Activated T-cell treated with anti-CD3 and anti-CD28 coated beads for 48 hours (primary cell): Measurements from ENCODE around the gene CFAP97D2.
"Not testable (repeated sequence)": the region's sequence is repeated elsewhere in the genome, so short reads cannot be mapped to it uniquely, and the experiment has no call there.

Experiments used
- DNase-seq: peaks from one replicate; pipeline ENCODE4 v3.0.0-alpha.2; 2020; ENCODE audit warnings: low read depth

CFAP97D2 gene

DNA sequence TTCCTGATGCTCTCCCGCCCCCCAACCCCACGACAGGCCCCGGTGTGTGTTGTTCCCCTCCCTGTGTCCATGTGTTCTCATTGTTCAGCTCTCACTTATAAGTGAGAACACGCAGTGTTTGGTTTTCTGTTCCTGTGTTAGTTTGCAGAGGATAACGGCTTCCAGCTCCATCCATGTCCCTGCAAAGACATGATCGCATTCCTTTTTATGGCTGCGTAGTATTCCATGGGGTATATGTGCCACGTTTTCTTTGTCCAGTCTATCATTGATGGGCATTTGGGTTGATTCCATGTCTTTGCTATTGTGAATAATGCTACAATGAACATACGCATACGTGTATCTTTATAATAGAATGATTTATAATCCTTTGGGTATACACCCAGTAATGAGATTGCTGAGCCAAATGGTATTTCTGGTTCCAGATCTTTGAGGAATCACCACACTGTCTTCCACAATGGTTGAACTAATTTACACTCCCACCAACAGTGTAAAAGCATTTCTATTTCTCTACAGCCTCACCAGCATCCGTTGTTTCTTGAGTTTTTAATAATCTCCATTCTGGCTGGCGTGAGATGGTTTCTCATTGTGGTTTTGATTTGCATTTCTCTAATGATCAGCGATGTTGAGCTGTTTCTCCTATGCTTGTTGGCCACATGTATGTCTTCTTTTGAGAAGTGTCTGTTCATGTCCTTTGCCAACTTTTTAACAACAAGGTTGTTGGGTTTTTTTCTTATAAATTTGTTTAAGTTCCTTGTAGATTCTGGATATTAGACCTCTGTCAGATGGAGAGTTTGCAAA, 20.0 kb upstream of the CFAP97D2 start:
- not testable (repeated sequence) for DNase-seq

DNA sequence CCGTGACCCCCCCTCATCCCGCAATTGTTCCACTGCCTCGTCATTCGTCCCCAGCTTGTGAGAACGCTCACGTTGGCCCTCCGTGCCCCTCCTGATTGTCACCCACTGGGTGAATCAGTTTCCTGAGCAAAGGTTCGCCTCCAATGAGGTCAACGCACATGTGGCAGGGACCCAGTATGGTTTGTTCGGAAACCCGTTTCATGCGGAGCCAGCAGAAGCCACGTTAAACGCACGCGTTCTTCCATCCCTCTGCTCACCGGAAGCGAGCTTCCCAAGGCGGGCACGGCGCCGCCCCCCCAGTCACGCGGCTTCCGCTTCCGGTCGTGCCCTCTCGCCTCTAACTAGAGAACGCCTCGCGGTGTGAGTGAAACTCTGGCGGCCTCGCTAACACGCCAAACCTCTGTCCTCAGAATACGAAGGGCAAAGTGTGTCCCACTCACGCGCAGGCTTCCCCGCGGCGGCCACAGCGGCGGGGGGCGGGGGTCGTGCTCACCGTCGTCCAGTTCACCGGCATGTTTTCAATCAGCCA, 18.0 kb upstream of the CFAP97D2 start:
- DNase-seq = no peak

DNA sequence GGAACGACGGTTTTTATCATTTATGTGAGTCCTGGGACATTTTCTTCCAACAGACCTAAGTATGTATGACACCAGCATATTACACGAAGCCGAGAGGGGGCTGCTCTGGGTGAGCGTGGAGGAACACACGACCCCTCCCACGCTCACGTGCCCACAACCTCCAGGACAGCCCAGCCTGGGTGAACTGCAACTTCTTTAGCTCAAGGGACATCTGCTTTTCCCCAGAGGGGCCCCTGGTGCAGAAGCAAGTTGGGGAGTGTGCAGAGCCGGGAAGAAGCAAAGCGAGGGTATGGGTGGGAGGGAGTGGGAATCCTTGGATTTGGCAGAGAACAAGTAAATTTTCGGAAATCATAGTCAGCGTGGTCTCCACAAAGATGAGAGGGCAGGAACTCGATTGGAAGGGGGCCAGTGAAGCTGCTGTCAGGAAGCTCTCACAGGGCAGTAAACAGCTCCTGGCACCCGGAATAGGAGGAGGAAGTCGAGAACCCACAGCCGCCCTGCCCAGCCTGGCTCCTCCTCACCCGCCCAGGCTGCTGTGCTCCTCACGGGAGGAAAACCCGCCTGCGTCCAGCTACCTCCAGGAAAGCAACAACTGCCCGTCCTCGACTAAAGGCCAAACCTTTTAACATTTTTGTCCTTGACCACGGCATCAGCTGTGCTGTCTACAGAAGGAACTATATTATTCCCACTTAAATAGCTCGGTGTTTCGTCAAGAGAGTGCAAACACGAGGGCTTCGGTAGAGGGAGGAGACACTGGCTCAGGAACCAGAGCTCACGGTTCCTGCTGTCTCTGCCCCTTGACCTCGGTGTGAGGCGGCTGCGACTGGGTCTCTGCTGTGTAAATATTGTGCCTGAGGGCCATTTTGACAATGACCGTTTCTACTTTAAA, 17.2 kb upstream of the CFAP97D2 start:
- no peak for DNase-seq

DNA sequence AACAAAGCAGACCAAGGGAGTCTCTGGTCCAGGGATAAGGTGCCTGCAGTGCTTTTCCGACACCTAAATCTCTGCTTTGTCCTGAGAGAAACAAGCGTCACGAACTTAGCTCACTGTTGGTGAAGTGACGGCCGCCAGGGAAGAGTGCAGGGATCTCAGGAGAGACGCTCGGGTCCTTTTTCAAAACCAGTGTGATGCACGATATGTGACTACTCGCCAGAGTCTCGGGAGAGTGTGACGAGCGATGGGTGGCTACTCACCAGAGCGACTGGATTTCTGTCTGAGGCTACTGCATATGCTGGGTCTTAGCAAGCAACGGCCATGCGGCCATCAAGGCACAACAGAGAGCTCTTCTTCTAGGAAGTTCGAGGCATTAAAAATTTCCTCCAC, 16.5 kb upstream of the CFAP97D2 start:
- no peak for DNase-seq

DNA sequence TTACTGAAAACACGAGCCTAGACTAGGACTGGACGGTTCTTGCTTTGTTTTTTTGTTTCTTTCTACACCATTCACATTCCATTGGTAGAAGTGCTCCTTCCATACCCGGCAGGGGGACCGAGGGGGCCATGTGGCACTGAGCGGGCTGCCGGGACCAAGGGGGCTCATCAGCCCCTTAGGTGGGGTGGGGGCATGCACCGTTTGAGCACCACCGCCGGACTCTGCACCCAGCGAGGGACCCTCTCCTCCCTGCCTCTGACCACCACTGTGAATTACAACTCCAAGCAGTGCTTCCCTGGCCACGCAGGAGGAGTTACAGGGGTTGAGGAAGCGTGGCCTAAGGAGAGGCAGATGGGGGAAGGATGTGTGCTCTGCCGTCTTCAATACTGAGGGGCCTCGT, 15.0 kb upstream of the CFAP97D2 start:
- no peak for DNase-seq

DNA sequence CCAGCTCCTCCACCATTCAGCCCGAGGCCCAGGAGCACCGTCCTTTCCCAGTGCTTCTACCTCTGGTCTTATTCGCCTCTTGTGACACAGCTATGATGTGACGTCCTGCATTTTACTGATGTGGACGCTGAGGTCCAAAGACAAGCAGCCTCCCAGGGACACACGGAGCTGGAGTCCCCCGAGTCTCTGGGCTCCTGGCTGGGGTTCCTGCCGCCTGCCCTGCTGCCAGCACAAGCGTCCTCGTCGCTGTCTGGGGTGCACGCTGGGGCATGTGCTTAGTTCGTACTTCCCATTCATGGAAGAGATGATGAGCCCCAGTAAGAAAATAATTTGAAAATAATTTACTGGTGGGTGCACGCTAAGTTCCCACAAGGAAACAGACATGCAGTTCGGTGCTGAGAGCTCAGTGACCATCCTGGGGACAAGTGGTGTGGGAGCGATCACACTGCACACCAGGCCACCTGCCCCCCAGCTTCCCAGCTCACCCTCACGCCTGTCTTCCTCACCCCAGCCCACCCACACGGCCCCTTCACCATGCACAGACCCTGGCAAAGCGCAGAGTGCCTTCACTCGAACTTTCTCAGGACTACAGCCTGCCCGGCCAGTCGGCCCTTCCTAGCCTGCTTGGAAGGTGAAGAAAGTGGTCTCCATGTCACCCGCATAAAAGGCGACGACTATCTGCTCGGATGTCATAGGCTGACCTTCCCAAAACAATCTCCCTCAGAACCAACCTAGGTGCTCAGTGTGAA, 14.2 kb upstream of the CFAP97D2 start:
- DNase-seq = no peak

DNA sequence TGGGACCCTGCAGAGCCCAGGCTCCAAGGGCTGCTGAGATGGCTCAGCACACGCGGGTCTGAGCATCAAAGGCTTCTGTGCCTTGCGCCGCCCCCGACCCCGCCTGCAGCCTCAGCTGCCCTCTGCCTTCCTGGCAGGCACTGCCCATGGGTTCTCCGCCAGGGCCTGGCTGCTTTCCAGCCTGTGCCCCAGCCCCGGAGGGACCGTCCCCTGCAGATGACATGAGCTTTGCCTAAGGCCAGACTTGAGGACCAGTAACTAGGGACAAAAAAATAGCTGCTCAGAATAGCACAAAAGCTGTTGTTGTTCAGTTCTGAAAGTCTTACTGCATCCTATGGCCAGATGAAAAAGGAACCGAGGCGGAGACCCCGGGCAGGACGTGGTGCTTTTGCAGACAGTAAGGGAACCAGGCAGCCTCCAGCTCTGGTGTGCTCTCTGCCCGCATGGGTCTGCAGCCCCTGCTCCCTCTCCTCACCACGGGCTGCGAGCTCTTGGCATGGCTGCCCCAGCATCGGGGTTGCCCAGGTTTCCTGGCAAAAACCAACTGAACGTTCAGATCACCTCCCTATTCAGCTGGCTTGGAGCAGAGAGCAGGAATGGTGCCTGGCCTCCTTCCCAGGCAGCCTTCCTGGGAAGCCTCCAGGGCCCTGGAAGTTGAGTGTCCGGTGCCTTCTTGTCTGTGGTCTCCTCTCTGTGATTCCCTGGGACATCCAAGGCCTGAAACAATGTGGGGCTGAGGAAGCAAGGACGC, 12.5 kb upstream of the CFAP97D2 start:
- no peak for DNase-seq

DNA sequence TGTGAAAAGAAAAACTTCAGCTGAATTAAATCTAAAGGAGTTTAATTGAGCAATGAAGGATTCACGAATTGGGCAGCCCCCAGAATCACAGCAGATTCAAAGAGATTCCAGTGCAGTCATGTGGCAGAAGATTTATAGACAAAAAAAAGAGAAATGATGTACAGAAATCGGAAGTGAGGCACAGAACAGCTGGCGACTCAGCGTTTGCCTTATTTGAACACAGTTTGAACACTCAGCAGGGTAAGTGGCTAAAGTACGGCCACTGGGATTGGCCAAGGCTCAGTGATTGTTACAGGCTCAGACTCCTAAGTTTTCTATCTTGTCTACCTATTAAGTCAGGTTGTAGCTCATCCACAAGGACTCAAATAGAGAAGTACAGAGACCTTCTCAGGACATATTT, 11.6 kb upstream of the CFAP97D2 start:
- DNase-seq = no peak

DNA sequence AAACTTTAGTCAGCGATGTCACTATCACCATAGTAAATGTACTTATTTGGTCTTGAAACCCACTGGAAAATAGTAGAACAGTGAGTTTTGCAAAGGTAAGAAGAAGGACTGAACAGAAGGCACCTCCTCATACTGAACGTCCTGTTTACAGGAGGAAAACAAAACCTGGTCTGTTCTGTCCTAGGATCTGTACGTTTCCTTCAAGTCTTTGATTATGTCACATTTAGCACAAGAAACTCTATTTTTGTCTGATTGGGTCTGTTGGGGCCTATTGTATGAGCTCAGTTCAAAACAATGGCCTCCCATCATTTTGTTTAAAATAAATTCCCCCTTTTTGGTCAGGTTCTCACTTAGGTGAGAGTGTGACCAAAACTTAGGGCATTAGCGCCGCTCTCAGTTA, 11.2 kb upstream of the CFAP97D2 start:
- no peak for DNase-seq

DNA sequence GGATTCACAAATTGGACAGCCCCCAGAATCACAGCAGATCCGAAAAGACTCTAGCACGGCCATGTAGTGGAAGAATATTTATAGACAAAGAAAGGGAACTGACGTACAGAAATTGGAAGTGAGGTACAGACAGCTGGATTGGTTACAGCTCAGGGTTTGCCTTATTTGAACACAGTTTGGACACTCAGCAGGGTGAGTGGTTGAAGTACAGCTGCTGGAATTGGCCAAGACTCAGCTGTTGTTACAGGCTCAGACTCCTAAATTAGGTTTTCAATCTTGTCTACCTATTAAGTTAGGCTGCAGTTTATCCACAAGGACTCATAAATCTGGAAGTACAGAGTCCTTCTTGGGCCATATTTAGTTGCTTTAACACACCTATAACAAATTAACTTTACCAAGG, 5.8 kb upstream of the CFAP97D2 start:
- no peak for DNase-seq

DNA sequence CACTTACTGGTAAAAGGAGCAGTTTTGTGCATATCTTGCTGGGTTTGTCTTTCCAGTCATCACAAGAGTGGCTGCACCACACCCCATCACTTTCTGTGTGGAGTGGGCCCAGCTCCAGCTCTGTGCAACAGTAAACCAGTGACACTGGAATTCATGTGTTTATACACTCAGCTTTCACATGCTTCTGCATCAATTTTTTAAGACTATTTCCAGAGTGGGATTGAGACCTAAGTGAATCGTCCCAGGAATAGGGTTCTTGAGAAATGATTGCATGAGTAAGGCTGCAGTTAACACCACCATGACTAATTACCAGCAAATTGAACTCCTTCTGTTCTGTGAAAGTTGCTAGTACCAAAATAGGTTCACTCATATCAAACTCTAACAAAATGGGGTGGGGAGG, 5.3 kb upstream of the CFAP97D2 start:
- DNase-seq = no peak

DNA sequence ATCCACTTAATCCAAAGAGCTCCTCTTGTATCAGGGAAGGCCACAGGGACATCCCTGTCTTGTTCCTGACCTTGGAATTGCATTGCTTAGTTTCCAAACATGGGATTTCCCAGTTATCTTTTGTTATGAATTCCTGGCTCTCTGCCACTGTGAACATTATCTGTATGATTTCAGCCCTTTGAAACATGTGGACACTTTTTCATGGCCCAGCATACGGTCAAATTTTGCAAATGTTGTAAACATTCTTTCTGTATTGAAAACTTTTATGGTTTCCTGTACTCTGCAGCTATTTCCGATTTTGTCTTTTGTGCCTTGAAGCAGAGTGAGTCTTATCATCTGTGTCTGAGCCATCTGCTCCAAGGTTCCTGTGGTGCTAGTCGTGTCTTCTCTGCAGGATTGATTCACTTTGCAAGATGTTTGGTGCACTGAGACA, 4.5 kb upstream of the CFAP97D2 start:
- no peak for DNase-seq

DNA sequence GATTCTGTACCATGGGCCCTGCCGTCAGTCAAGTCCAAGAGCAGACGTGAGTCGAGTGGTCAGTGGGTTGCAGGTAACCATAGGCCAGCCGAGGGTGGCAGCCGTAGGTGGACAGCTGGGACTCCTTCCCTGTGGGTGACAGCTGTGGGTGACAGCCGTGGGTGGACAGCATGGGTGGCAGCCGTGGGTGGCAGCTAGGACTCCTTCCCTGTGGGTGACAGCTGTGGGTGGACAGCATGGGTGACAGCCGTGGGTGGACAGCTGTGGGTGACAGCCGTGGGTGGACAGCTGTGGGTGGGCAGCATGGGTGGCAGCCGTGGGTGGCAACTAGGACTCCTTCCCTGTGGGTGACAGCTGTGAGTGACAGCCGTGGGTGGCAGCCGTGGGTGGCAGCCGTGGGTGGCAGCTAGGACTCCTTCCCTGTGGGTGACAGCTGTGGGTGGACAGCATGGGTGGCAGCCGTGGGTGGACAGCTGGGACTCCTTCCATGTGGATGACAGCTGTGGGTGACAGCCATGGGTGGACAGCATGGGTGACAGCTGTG, 2.6 kb upstream of the CFAP97D2 start:
- DNase-seq = not testable (repeated sequence)

DNA sequence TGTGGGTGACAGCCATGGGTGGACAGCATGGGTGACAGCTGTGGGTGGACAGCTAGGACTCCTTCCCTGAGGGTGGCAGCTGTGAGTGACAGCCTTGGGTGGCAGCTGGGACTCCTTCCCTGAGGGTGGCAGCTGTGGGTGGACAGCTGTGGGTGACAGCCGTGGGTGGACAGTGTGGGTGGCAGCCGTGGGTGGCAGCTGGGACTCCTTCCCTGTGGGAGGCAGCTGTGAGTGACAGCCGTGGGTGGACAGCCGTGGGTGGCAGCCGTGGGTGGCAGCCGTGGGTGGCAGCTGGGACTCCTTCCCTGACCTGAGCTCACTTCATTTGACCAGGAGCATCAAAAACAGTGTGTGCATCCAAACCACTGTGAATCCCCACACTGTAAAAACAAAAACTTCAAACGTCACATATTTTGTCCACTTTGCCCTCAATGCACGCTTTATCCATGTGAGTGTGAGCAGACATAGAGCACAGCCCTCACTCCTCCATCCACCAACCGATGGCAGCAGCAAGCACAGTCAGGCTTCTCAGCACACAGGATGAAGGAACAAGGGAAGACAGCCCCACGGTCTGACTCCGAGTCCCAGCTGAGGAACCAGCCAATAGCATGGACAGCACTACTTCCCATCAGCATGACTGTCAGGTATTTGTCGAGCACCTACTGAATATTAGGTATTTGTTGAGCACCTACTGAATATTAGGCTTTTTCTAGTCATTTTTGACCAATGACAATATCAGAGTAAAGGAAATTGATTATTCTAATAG, 1.6 kb upstream of the CFAP97D2 start:
- no peak for DNase-seq

DNA sequence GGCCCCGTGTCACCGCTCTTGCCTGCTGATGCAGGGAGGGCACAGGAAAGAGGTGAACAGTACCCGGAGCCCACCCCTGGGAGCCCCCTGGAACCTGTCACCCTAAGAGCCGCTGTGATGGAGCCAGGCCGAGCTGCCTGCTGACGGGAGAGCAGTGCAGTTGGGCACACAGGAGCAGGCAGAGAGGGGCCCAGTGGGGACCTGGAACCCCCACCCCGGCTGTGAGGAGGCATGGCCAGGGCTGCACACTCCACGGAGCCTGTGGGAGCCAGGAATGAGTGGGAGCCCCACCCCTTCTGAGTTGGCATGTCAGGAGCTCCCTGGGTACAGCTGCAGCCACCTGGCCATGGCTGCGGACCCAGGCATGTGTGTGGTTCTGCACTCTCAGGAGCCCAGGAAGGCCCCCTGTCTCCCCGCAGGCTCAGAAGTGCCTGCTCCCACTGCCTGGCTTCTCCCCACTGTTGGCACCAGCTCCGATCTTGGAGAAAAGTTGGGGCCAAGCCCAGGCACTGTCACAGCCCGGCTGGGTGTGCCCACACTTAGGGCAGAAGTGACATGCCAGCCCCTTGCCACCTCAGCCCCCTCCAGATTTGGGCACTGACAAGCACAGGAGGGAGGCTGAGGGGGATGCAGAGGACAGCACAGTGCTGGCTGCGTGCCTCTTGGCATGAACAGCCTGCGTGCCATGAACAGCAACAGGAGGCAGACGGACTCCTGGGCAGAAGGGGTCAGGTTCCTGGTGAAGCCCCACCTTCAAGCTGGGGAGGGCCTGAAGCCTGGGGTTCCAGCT, 6.3 kb downstream of the CFAP97D2 start:
- no peak for DNase-seq

DNA sequence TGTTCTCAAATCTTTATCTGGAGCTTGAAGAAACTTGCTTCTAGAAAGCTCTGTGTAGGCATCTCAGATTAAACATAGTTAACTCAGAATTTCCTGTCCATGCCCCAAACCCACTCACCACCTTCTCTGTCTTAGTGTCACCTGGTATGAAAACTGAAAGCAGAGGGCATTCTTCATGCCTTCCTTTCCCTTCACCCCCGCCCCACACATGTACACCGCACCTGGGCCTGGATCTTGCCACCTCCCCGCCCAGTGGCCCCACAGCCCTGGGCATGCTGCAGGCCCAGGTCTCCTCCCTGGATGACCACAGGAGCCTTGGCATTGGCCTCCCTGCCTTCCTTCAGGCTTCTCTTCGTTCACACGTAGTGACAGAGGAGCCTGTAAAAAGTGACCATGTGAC, 15.8 kb downstream of the CFAP97D2 start:
- no peak for DNase-seq

DNA sequence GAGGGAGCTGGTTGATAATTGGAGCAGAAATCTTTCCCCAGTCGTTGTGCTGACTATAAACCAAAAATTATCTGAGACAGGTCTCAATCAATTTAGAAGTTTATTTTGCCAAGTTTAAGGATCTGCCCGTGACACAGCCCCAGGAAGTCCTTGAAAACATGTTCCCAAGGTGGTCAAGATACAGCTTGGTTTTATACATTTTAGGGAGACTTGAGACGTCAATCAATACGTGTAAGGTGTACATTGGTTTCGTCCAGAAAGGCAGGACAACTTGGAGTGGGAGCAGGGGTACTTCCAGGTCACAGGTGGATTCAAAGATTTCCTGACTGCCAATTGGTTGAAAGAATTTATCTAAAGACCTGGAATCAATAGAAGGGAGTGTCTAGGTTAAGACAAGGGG, 17.6 kb downstream of the CFAP97D2 start:
- DNase-seq = no peak

DNA sequence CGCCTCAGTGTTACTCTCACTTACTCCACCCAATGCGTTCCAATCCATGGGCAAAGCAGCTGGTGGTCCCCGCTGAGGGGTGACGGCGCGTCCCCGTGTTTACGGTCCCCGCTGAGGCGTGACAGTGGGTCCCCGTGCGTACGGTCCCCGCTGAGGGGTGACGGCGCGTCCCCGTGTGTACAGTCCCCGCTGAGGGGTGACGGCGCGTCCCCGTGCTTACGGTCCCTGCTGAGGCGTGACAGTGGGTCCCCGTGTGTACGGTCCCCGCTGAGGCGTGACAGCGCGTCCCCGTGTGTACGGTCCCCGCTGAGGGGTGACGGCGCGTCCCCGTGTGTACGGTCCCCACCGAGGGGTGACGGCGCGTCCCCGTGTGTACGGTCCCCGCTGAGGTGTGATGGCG, 19.5 kb downstream of the CFAP97D2 start:
- DNase-seq = no peak

DNA sequence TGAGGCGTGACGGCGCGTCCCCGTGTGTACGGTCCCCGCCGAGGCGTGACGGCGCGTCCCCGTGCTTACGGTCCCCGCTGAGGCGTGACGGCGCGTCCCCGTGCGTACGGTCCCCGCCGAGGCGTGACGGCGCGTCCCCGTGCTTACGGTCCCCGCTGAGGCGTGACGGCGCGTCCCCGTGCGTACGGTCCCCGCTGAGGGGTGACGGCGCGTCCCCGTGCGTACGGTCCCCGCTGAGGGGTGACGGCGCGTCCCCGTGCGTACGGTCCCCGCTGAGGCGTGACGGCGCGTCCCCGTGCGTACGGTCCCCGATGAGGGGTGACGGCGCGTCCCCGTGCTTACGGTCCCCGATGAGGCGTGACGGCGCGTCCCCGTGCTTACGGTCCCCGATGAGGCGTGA, 20.5 kb downstream of the CFAP97D2 start:
- DNase-seq = not testable (repeated sequence)

DNA sequence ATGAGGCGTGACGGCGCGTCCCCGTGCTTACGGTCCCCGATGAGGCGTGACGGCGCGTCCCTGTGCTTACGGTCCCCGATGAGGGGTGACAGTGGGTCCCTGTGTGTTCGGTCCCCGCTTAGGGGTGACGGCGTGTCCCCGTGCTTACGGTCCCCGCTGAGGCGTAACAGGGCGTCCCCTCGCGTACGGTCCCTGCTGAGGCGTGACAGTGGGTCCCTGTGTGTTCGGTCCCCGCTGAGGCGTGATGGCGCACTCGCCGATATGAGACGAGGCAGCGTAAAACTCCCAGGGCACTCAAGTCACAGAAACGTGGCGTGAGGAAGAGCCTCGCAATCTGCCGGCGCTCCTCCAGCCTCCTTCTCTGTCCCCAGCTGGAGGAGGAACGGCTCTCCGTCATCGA, 20.9 kb downstream of the CFAP97D2 start:
- no peak for DNase-seq
